Measurements from ENCODE around the gene APC2. TPM values are rescaled to one million over a fixed set of nuclear protein-coding genes. Genes with fewer than 3 reads are reported as not detected.

APC2 gene, protein sequence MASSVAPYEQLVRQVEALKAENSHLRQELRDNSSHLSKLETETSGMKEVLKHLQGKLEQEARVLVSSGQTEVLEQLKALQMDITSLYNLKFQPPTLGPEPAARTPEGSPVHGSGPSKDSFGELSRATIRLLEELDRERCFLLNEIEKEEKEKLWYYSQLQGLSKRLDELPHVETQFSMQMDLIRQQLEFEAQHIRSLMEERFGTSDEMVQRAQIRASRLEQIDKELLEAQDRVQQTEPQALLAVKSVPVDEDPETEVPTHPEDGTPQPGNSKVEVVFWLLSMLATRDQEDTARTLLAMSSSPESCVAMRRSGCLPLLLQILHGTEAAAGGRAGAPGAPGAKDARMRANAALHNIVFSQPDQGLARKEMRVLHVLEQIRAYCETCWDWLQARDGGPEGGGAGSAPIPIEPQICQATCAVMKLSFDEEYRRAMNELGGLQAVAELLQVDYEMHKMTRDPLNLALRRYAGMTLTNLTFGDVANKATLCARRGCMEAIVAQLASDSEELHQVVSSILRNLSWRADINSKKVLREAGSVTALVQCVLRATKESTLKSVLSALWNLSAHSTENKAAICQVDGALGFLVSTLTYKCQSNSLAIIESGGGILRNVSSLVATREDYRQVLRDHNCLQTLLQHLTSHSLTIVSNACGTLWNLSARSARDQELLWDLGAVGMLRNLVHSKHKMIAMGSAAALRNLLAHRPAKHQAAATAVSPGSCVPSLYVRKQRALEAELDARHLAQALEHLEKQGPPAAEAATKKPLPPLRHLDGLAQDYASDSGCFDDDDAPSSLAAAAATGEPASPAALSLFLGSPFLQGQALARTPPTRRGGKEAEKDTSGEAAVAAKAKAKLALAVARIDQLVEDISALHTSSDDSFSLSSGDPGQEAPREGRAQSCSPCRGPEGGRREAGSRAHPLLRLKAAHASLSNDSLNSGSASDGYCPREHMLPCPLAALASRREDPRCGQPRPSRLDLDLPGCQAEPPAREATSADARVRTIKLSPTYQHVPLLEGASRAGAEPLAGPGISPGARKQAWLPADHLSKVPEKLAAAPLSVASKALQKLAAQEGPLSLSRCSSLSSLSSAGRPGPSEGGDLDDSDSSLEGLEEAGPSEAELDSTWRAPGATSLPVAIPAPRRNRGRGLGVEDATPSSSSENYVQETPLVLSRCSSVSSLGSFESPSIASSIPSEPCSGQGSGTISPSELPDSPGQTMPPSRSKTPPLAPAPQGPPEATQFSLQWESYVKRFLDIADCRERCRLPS (N-terminal part only)
- total RNA-seq: 0.13 and 0.19 TPM in 2 replicates

DNA sequence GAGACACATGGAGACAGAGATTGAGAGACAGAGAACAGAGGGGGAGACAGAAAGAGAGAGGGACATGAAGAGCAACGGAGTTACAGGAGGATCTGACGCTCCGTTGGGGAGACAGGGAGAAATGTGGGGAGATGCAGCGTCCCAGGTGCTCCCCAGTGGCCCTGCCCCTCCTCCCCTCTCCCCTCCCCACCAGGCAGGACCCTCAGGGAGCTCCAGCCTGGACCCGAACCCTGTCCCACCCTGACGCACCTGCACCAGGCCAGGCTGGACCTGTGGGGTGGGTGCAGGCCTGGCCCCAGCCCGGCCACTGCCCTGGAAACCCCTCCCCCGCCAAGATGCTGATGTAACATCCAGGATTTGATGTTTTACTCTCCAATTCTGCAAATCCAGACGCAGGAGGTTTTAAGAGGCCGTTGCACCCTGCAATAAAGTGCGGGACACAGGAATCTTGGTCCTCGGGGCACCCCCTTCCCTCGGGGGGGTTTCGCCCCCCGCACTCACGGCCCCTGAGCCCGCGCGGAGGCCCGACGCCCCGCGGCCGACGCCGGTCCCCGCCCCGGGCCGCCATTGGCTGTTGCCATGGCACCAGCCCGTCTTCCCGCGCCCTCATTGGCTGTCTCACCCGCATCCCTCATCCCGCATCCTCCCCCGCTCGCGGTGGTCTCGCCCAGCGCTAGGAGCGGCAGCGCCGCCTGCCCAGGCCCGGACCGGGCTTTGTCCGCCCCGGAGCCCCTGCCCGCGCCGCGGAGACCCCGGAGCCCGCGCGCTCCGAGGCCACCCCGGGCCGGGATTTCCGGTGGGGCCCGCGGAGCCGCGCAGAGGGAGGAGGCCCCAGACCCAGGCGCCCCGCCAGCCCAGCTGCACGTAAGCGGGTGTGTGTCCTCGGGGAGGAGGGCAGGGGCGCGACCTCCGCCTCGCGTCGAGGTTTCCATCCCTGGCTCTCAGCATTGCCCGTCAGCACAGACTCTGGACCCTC lies at the start of gene APC2:
TSS of gene APC2 (plus strand) at position 655 of the 976 bp plus-strand sequence. CDS start 2,881 bp downstream, outside the sequence.

DNA sequence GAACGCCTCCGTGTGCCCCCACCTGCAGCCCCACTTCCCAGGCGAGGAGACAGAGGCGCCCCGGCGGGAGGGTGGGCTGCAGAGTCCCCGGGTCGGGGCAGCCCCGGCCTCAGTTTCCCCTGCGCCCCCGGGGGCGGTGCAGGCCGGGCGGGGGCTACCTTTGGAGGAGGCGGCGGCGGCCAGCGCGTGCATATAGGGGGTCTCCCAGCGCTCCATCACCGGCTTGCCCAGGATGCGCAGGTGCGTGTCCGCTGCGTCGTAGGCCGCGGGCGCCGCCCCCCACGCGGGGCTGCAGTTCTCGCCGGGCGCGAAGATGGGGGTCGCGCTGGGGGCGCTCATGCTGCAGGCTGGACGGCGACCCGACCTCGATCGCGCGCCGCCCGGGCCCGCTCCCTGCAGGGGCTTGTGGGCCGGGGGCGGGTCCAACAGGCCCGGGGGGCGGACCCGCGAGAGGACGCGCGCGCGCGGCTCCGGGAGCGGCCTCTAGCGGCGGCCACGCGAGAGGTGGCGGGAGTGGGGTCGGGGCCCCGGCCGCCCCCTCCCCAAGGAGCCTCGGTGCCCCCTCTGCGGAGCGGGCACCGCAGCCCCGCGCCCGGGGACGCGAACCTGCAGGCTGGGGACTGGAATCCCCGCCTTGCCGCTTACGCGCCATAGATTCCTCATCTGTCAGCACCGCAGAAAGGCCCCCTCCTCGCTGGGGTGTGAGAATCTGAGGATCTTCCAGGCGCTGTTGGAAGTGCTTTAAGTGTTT lies 48.6 kb upstream of the APC2 start, which contains the start of gene GAMT:
TSS of gene GAMT (minus strand) at position 405 of the 751 bp plus-strand sequence. CDS start at position 339, 66 bp downstream.

DNA sequence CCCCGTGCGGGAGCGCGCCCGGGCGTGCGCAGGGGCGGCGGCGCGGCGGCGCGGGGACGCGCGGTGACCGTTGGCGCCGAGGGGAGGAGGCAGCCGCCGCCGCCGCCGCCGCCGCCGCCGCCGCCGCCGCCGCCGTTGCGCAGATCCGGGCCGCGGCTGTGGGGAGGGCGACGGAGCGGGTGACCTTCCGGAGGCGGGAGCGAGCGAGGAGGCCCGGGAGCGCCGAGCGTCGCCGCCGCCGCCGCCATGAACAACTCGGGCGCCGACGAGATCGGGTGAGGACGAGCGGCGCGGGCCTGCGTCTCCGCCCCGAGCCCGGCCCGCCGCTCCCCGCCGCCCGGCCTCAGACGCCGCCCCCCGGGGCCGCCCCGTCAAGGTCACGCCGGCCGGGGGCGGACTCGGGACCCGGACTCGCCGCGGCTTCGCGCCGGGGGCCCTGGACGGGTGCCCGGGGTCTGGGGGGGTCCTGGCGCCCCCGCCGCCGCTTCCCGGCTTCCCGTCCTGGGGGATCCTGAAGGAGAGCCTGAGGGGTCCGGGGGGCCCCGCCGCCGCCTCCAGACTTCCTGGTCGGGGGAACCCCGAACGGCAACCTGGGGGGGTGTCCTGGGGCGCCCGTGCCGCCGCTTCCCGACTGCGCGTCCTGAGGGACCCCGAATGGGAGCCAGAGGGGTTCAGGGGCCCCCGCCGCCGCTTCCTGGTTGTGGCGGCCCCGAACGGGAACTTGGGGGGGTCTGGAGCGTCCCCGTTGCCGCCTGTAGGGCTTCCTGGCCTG lies 42.2 kb upstream of the APC2 start, which contains the start of gene DAZAP1:
TSS of gene DAZAP1 (plus strand) at position 59 of the 772 bp plus-strand sequence. CDS start at position 247, 188 bp downstream.

DNA sequence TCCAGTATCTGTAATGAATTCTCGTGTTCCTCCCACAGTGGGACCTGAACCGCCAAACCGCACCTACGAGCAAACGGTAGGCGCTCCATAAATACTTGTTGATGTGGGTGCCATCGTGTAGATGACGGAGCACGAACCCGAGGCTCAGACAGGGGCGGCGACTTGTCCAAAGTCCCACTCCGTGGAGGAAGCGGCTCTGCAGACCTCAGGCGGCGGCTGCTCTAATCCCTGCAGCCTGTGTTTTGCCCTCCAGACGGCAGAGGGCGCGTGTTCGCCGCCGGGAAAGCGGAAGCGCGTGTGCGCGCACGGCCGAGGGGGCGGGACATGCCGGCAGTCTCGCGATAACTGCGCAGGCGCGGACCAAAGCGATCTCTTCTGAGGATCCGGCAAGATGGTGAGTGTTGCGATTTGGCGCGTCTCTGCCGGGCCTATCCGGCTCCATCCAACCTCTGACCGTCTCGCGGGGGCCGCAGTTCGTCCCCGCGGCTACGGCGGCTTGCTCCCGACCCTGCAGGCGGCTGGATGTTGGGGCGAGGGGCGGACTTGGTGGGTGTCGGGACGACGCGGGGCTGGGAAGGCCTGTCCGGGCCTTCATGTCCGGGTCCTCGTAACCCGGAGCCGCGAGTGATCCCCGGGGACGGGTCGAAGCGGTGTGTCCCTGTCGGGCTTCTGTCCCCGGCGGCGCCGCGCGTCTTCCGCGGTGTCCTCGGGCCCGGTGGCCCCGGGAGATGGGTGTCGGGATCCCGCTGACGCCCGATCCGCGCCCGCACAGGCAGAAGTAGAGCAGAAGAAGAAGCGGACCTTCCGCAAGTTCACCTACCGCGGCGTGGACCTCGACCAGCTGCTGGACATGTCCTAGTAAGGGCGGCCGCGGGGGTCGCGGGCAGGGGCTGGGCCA lies 11.6 kb upstream of the APC2 start, which contains the start of gene RPS15:
TSS of gene RPS15 (plus strand) at position 362 of the 898 bp plus-strand sequence. CDS start at position 392, 30 bp downstream.

DNA sequence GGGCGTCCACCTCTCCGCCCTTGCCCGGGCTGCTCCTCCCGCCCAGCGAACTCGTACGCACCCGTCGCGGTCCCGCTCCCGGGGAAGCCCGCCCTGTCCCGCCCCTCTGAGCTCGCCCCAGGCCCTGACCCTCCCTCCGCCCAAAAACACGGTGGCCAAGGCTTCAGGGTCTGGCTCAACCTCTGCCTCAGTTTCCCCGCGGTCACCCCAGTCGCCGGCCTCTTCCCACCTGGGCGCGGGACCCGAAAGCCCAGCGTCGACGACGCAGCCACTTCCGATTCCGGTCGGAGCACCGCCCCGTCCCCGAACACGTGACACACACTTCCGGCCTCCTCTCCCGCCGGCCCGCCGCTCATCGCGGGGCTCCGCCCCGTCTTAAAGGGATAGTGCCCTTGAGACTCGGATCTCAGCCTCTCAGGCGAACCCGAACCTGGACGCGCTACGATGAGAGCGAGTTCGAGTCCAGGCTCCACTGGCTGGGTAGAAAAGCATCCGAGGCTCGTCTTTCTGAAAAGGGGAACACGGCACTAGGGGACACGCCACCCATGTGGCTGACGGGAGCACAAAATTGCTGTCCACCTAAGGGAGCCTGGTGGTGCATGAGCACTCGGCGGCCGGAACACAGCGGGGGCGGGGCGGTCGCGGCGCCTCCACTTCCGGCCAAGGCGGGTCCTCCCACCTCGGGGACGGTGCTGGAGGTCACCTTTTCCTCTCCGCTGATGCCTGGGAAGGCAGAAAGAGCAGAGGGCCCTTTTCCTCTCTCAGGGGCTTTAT lies 29.2 kb downstream of the APC2 start, which contains the start of gene C19orf25:
TSS of gene C19orf25 (minus strand) at position 282 of the 774 bp plus-strand sequence. CDS start 312 bp downstream, outside the sequence.

DNA sequence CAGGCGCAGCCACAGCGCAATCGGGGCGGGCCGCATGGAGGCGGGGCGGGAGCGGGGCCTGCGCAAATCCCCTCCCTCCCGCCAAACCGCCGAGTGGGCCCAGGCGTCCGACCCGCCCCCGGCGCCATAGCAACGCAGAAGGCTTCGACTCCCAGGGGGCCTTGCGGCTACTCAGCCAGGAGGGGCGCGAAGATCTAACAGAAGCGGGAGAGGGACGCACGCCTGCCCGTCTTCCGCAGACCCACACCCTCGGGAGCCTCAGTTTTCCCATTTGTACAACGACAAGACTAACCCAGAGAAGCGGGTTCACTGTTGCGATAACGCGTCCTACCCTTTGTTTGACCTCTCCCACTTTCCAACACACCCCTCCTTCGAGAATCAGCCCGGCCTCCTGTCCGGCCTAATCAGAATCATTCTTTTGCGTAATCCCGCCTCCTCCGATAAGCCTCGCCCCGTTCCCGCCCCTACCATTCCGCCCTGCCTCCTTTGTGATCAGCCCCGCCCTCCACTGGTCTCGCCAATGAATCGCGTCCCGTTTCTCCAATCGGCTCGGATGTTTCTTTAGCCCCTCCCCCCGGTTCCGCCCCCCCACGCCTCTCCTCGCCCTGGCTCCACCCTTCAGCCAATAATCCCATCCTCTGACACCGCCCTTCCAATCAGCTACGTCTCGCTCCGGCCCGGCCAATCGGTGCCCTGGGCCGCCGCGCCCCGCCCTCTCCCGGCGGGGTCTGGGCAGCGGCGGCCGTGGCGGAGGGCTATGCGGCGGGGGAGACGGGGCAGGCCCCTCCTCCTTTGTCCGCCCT lies 40.6 kb downstream of the APC2 start, which contains the start of gene PCSK4:
TSS of gene PCSK4 (minus strand) at position 40 of the 803 bp plus-strand sequence. CDS start at position 36, 4 bp downstream.

DNA sequence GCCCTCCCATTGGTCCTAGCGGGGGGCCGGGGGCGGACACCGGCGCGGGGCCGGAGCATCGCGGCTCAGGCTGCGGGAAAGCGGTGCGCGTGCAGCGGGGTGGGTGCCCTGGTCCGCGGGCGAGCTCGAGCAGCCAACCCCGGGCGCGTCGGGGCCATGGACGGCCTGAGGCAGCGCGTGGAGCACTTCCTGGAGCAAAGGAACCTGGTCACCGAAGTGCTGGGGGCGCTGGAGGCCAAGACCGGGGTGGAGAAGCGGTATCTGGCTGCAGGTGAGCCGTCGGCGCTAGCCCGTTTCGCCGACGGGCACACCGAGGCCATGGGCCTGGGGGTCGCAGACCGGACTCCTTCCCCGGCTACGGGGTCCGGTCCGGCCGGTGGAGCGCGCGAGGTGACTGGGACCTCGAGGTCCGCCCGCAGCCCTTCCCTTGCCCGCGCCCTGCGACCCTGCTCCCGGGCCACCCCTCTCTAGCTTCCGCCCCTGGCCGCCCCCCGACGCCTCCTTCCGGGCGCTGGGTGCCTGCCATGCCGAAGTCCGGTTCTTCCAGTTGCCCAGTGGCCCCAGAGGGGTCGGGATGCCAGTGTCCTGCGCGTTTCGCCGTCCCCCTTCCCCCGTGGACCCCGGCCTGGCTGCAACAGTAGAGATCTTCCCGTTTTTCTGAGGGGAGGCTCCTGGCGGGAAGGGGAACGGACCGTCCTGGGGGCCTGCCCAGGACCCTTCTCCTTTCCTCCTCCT lies 41.4 kb downstream of the APC2 start, which contains the start of gene REEP6:
TSS of gene REEP6 (plus strand) at position 68 of the 735 bp plus-strand sequence. CDS start at position 157, 89 bp downstream.

DNA sequence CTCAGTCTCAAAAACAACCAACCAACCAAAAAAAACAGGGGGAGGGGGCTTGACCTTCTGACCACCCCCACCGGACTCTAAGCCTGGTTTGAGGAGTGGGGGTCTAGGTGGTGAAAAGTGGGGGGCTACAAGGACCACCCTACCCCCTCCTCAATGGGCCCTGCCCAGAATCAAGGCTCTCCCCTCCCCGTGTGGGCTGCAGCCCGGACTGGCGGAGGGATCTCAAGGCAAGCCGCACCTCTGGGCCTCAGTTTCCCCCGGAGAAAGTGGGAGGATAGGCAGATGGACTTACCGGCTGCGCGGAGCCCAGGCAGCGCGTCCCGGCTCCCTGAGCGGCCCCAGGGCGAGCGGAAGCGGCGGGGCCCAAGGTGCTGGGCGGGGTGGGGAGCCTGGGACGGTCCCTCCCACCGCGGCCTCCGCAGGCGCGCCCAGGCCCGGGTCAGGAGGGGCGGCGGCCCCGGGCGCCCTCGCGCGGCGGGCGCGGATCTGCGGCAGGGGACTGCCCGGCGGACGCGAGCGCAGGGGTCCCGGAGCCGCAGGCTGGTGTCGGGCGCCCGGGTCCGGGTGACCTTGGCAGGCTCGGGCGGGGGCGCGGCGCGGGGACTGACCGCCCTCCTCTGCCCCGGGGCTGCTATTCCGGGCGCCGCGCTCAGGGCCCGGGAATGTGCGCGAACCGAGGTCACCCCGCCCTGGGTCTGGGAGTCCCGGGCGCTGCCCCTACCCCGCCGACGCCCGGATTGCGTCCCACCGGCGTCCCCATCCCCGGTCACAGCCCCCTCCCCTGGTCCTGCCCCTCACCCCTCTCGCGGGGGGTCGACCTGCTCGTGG lies 63.0 kb downstream of the APC2 start, which contains the start of gene ADAMTSL5:
TSS of gene ADAMTSL5 (minus strand) at position 349 of the 828 bp plus-strand sequence. CDS start 2,076 bp downstream, outside the sequence.

Other genes with a start within 250 kb of the APC2 start
- gene STK11, start 244.3 kb upstream of the APC2 start, total RNA-seq: 86.9 and 97.9 TPM in 2 replicates
- 1.2 and 2.8 TPM in 2 replicates for gene CBARP, start 212.1 kb upstream of the APC2 start, total RNA-seq
- 40.4 and 41.0 TPM in 2 replicates for gene ATP5F1D, start 208.4 kb upstream of the APC2 start, total RNA-seq
- gene MIDN, start 201.5 kb upstream of the APC2 start, total RNA-seq: 22.5 and 26.9 TPM in 2 replicates
- 332 and 349 TPM in 2 replicates for gene CIRBP, start 180.8 kb upstream of the APC2 start, total RNA-seq
- gene FAM174C, start 174.6 kb upstream of the APC2 start, total RNA-seq: 18.6 and 19.3 TPM in 2 replicates
- not detected in 2 replicates for gene EFNA2, start 164.2 kb upstream of the APC2 start, total RNA-seq
- 51.2 and 51.9 TPM in 2 replicates for gene NDUFS7, start 66.2 kb upstream of the APC2 start, total RNA-seq
- 34.0 and 36.7 TPM in 2 replicates for gene GAMT, start 48.6 kb upstream of the APC2 start, total RNA-seq
- gene DAZAP1, start 42.5 kb upstream of the APC2 start, total RNA-seq: 45.9 and 53.8 TPM in 2 replicates
- 434 and 444 TPM in 2 replicates for gene RPS15, start 11.7 kb upstream of the APC2 start, total RNA-seq
- gene C19orf25, start 29.1 kb downstream of the APC2 start, total RNA-seq: 21.8 and 21.9 TPM in 2 replicates
- 0.53 and 1.1 TPM in 2 replicates for gene PCSK4, start 40.2 kb downstream of the APC2 start, total RNA-seq
- 0.92 and 1.8 TPM in 2 replicates for gene REEP6, start 41.1 kb downstream of the APC2 start, total RNA-seq
- gene ADAMTSL5, start 62.9 kb downstream of the APC2 start, total RNA-seq: 3.0 and 3.7 TPM in 2 replicates
- not detected in 2 replicates for gene PLK5, start 74.0 kb downstream of the APC2 start, total RNA-seq
- gene MEX3D, start 118.2 kb downstream of the APC2 start, total RNA-seq: 23.3 and 28.5 TPM in 2 replicates
- 70.9 and 85.6 TPM in 2 replicates for gene MBD3, start 142.7 kb downstream of the APC2 start, total RNA-seq
- 72.1 and 122 TPM in 2 replicates for gene UQCR11, start 155.3 kb downstream of the APC2 start, total RNA-seq
- gene TCF3, start 202.5 kb downstream of the APC2 start, total RNA-seq: 34.3 and 41.2 TPM in 2 replicates

All from aortic smooth muscle cell (primary cell).